HG03439 (cell line): ENCODE results near the gene DNAAF8.
"Not testable (repeated sequence)": the region's sequence is repeated elsewhere in the genome, so short reads cannot be mapped to it uniquely, and the experiment has no call there.

ENCODE experiments used
- ATAC-seq: cut with Tn5 transposase; IDR thresholded peaks from one replicate; pipeline ENCODE4 v1.9.1; 2021; ENCODE audit warnings: mild to moderate bottlenecking, moderate library complexity; ENCODE audit not compliant: unreplicated experiment

The DNAAF8 gene

DNA sequence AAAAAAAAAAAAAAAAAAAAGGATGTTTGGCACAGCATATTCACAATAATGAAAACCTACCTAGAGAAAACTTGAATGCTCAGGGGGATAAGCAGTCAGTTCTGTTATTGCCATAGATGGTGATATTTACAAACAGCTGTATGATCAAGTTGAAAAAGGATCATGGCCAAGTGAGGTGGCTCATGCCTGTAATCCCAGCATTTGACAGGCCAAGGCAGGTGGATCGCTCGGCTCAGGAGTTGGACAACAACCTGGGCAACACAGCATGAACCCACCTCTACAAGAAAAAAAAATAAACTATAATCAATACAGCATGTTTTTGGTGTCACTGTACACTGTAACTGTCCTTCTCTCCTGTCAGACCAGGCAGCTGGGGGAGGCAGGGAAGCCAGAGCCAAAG, 19.3 kb upstream of the DNAAF8 start:
- no peak for ATAC-seq

DNA sequence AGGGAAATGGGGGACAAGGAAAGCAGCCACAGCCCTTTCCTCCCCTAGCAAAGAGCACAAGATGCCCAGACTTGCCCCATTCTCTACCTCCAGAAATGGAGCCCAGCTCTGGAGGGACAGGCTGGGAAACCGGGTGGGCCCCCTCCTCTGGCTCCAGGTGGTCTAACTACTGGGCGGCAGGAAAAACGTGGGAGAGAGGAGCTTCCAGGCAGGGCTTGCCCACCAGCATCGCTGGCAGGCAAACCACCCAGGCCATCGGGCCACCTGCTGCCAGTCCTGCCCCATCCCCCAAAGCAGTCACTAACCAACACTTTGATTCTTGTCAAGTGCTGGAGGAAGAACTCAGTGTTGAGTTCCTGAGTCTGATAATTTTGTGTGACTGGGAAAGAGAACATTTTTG, 15.9 kb upstream of the DNAAF8 start:
- ATAC-seq: no peak

DNA sequence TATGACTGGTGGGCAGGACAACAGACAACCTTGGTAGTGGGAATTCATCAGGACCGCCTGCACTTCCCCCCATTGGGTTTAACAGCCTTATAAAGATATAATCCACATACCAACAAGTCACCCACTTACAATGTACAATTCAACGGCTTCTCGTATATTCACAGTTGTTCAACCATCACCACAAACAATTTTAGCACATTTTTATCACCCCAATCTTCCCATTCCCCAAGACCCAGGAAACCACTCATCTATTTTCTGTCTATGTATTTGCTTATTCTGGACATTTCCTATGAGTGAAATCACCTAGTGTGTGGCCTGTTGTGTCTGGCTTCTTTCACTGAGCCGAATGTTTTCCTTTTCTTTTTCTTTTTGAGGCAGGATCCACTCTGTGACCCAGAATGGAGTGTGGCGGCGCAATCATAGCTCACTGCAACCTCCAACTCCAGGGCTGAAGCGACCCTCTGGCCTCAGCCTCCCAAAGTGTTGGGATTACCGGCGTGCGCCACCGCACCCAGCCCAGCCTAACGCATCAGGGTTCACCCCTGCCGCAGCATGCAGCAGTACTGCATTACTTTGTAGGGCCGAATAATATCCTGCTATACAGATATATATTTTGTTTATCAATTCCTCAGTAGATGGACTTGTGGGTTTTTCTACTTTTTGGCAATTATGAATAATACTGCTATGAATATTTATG, 11.1 kb upstream of the DNAAF8 start:
- no peak for ATAC-seq

DNA sequence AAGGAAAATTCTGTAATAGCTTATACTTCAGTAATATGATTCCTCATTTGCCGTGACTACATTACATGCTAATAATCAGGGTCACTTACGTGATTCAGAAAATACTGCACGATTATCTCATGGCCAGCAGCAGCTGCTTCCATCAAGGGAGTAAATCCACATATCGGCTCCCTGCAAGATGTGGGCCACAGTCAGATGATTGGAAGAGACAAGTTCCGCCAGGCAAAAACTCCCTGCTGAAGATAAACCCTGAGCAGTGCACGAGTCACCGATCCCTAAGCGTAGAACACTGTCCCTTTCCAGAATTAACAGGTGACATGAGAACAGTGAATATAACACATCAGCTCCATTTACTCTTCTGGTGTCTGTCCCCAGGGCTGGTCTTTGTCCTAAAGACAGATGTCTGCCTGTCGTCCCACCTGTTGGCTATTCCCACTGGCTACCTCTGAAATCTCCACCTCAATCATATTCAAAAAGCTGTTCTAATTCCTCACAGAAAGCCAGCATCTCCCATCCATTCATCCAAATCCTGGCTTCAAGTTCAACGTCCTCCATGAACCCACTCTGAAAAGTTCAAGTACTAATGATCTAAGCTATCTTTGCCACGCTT, 9.6 kb upstream of the DNAAF8 start:
- ATAC-seq: no peak

DNA sequence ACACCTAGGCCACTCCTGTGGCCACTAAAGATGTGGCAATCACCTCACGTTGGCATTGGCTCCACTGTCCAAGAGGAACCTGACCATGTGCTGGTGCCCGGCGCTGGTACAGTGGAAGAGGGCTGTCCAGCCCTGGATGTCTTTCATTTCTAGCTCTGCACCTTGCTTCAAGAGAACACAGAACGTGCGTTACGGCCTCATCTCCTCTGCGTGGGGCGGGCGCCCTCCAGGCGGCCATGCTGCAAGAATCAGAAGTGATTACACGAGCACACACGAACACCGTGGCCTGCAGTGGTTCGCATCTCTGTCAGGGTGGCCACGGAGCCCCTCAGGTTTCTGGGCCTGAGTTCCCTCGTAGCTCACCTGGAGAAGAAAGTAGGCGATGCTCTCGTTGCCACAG, 7.7 kb upstream of the DNAAF8 start:
- no peak for ATAC-seq

DNA sequence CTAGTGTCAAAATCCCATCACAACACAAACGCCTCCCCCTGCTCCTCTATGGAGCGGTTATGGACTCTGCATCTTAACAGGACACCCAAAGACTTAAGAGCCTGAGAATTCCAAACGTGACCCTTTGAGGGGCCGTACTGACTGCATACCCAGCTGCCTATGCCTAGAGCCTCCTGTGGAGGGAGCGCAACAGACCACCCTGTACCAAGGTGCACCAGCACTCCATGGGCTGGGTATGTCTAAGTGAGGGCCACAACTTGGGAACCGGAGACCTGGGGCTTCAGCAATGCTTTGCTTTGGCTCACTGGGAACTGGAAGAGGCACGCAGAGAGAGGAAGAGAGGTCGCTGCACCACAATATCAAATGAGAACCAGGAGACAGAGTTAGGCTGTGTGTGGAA, 5.7 kb upstream of the DNAAF8 start:
- ATAC-seq: no peak

DNA sequence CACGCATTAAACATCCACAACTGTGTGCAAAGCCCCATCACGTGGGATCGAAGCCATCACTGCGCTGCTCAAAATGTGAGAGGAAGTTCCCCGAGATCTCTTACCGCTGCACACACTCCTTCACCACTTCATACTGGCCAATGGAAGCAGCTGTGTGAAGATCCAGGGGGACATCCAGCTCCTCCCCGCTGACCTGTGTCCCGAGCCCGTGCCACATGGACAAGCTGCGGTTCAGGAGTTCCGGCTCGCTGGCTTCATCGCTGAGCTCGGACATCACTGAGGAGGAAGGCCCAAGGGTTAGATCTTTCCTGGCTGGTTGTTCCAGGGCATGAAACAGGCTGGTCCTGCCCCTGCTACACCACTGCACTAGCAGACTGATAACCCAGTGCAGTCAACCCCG, 4.5 kb upstream of the DNAAF8 start:
- ATAC-seq: no peak

DNA sequence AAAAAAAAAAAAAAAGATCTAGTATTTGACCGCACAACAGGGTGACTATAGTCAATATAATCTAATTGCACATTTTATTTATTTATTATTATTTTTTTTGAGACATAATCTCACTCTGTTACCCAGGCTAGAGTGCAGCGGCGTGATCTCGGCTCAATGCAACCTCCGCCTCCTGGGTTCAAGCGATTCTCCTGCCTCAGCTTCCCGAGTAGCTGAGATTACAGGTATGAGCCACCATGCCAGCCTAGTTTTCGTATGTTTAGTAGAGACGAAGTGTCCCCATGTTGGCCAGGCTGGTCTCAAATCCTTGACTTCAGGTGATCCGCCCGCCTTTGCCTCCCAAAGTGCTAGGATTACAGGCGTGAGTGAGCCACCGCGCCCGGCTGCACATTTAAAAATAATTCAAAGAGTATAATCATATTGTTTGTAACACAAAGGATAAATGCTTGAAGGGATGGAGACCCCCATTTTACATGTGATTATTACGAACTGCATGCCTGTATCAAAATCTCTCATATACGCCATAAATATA, 1.1 kb upstream of the DNAAF8 start:
- ATAC-seq: no peak

DNA sequence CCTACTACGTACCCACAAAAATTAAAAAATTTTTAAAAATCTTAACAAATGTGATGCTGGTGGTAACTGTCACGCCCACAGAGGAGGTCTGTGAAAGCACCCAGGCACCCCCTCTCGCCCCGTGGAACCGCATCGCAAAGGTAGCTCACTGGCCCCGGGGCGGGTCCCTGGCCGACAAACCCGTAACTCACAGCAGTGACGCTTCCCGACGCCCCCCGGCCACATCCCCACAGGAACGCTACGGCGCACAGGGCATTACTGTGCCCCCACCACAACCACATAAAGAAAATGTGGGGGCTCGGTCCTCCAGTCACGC, 632 bp upstream of the DNAAF8 start:
- ATAC-seq: peak; percentile 18

DNA sequence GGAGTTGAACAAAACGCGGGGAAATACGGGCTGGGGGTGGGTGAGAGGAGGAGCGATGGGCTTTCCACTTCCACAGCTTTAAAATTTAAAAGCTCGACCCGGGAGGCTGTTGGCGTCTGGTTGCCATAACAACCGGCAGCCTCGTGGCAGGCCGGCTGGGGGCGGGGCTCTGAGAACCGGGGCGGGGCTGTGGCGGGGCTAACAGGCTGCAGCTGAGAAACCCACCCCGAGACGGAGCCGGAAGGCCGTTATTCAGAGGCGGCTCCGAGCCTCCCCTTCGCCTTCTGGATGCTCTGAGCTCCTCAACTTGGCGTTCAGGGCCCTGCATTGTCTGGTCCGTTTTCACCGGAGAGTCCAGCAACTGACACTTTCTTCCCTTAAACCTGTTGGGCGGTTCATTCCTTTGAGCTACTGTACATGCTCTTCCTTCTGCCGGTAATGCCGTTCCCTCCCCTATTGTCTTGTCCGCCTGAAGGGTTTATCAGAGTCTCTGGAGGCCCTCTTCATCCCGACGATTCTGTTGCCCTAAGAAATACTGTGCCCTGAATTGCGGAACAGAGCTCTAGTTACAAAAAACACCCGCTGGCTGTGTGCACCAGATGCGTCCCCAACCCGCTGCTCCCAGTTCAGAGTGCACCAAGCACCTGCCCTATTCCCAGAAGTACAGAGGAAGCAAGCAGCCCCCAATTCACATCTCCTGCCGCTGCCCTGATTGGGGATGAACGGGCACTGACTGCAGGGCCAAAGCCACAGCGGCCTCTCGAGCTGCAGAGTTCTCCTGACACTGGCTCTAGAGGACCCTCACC, 596 bp downstream of the DNAAF8 start:
- peak; percentile 53 for ATAC-seq

DNA sequence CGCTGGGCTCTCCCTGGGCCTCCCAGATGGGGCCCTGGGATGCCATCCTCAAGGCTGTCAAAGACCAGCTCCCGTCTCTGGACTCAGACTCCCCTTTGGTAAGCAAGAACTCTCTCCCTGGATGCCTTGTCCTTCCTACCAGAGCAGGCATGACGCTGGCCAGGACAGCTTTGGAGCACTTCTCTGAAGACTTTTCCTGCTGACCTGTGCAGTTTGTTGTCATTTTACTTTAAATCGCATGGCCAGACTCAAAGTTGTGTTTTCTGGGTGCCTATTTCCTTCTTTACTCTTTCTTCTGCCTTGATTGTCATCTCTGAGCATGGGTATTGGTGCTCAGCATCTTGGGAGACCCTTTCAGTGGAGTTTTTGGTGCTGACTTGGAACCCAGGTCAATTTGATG, 2.2 kb downstream of the DNAAF8 start:
- no peak for ATAC-seq

DNA sequence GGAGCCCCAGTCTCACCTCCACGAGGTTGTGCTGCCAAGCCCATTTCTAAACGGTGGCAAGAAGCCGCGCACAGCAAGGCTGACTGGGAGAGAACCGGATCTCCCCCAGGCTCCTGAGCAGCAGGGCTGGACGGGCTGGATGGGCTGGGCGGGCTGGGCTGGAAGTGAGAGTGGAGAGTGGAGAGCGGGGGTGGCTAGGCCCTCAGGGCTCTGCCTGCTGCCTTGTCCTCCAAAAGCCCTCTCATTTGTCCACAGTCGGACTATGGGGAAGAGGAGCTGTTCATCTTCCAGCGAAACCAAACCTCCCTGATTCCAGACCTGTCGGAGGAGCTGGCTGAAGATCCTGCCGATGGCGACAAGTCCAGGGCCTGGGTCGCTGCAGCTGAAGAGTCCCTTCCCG, 3.2 kb downstream of the DNAAF8 start:
- ATAC-seq: no peak

DNA sequence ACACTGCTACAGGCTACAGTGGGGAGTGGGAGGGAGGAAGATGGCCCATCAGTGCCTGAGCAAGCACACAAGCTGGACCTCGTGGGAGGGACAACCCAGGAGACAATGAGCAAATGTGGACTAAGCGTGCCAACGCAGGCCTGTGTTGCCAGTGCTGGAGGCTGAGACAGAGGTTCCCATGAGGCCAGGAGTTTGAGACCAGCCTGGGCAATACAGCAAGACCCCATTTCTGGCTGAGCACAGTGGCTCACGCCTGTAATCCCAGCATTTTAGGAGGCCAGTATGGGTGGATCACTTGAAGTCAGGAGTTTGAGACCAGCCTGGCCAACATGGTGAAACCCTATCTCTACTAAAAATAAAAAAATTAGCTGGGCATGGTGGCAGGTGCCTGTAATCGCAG, 4.0 kb downstream of the DNAAF8 start:
- ATAC-seq: not testable (repeated sequence)

DNA sequence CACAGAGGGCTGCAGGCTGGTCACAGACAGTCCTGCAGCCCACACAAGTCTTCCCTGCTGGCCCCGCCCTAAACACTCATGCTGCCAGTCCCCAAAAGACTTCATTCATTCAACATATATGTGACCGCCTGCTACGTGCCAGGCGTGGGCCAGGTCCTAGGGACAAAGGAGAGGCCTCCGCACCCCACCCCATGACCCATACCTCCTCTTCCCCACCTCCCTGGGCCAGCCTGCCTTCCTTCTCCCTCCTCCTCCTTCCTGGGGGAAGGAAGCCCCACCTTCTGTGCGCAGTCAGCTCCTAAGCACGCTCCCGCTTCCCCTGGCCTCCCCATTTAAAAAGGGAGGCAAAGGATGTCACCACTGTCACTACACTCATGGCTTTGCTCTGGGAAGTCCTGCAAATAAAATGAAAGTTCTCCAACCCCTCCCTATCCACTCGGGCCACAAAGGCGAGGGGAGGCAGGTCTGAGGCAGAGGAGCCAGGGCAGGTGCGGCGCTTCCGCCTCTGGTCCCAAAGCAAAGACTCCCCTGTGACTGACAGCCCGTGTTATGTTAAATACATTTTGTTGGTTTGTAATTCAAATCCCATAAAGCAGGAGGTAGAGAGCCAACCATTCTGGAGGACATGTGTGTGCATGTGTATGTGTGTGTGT, 9.0 kb downstream of the DNAAF8 start:
- no peak for ATAC-seq

DNA sequence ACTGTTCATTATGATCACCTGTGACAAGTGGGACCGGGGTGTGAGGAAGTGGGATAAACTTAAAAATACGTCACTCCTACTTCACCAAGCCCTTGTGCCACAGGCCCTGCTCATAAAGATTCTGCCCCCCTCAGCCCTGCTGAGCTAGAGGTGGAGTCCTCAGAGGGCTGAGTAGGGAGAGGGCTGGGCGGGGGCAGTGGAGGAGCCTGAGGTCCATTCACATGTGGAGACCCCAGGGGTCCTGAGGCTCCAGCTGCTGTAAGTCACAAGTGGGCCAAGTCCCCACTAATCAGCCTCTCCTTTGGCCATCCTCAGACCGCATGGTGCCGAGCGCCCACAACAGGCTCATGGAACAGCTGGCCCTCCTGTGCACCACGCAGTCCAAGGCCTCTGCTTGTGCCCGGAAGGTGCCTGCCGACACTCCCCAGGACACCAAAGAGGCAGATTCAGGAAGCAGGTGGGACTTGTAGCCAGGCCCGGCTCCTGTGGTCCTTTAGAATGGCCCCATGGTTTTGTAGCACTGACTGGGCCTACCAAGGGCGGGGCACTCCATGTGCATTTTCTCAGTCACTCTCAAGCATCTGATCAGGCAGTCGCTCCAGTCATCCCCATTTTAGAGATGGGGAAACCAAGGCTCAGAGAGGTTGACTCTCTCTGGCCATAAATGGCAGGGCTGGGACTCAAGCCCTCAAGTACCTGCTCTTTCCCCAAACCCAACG, 10.4 kb downstream of the DNAAF8 start:
- ATAC-seq: no peak

DNA sequence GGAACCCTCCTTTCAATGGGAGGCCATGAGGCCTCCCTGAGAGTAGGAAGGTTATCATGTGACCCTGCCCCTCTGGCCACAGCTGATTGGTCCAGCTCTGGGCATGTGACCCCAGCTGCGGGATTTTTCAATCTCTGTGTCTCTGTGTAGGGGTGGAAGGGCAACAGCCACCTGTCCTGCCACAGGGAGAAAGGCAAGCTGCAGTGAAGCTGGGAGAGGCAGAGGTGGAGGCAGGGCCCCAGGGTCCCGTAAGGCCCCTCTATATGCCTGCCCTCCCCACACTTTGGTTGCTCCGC, 10.9 kb downstream of the DNAAF8 start:
- ATAC-seq: no peak

DNA sequence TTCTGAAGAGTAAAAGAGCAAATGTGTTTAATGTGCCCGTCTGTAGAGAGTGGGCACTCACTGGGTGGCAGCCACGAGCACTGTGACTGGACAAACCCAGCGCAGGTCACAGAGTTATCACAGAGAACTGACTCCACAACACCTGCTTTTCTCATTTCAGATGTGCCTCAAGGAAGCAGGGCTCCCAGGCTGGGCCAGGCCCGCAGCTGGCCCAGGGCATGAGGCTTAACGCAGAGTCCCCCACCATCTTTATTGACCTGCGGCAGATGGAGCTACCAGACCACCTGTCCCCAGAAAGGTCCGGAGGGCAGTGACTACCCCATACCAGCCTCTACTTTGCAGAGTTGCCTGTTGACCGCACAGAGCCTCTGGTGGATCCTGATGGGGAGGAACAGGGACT, 11.9 kb downstream of the DNAAF8 start:
- ATAC-seq: no peak

DNA sequence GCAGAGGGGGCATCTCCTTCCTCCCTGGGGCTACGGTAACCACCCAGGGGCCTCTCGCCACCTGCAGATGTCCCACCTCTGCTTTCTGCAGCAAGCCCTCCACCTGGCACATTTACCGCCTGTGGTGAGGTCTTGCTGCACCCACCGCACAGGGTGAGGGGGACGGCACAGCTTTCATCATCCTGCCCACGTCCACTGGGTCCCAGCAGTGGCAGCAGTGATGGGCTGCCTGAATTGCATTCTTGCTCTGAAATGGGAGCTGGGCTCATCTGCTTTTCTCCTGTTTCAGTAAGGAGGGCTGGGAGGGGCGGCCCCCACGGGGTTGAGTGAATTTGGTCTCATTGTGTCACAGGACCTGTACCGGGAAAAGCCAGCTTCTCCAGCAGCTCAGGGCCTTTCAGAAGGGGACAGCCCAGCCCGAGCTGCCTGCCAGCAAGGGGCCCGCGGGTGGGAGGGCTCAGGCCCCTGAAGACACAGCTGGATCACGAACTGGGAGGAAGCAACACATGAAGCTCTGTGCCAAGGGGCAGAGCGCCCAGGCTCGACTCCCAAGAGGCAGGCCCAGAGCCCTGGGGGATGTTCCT, 12.7 kb downstream of the DNAAF8 start:
- ATAC-seq: no peak

DNA sequence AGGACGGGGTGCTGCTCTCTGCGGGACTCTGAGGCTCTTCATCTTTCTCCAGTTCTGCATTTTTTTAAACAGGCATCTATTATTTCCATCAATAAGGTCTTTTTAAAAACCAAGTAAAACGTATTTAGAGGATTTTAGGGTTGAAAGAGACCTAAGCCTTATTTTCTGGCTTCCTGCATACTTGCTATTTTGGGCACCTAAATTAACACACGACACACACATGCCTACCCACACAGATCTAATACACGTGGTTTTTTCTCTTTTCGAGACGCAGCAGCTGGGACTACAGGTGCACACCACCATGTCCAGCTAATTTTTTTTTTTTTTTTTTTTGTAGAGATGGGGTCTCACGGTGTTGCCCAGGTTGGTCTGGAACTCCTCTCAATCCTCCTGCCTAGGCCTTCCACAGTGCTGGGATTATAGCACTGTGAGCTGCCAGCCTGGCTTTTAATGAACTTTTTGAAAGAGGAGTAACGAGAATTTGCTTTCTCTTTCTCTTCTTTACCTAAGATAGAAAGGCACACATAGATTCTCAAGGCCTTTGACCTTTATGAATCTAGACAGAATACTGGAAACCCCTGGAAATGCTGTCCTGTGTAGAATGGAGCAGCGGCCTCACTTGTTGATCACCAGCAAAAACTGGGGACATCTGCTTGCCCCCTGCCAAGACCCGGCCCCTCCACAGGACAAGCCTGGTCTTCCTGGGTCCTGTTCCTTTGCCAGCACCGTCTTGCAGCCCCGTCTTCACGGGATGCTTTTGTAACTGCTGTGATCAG, 13.8 kb downstream of the DNAAF8 start:
- no peak for ATAC-seq
